Measurements from ENCODE around the gene RPL34. TPM values are rescaled to one million over a fixed set of nuclear protein-coding genes. Genes with fewer than 3 reads are reported as not detected.

Gene RPL34
- total and polyA plus RNA-seq, 12 donors = 612 to 3,397 (median 687) TPM

- Histone ChIP-seq H3K9me3 (no peaks in the 10 kb centered on the region), H3K27ac (no peak overlapping the region), H3K36me3 (no peaks in the 10 kb centered on the region), H3K4me3 (no peak overlapping the region), H3K27me3 (no peaks in the 10 kb centered on the region), H3K4me1 (peaks cover 0 to 13% (median 12%) of the 10 kb centered on the region in 9 donors)
- DNase-seq (no peak), ATAC-seq (no peak)
- 79 to 89% methylated on average over 3 of the region's 3 CpGs for WGBS, 2 donors
- intact Hi-C loops (cut with DNase I) = no loop called here
- TF ChIP-seq CTCF (IDR thresholded peaks at IDR 0.05) = no peak
These were observed 26.3 kb downstream of the RPL34 start for GRCh38 chr4:108646706-108647105.

- intact Hi-C loops (cut with DNase I) = loop anchor here in 3 of 10 donors (1.0 to 10.0 kb wide), 3 partner anchors 29 to 1325 kb away; partner anchors contain the start of gene RPL34 (in 2 of the 3)
- DNase-seq (no peak), ATAC-seq (peak in 2 of 8 donors; percentile 1 to 5)
- H3K36me3 ChIP-seq = no peaks in the 10 kb centered on the region
- peak overlapping the region in 6 of 10 donors; percentile 84 to 93 (median 88) for H3K27ac ChIP-seq
- H3K4me3 ChIP-seq = peak overlapping the region in 9 of 10 donors; percentile 67 to 94 (median 80)
- 1 to 2% methylated on average over 6 of the region's 6 CpGs for WGBS, 2 donors
- no peak for TF ChIP-seq CTCF (IDR thresholded peaks at IDR 0.05)
- peaks cover 0 to 31% (median 19%) of the 10 kb centered on the region in 9 donors for H3K4me1 ChIP-seq
- H3K9me3 ChIP-seq = no peaks in the 10 kb centered on the region
- H3K27me3 ChIP-seq = no peaks in the 10 kb centered on the region
These were observed 29.5 kb downstream of the RPL34 start for GRCh38 chr4:108649863-108650211.

GRCh38 chr4:108650212-108651013, 30.0 kb downstream of the RPL34 start, which contains the start of gene OSTC:
Gene OSTC (plus strand): TSS chr4:108650599. CDS start chr4:108650656, 57 bp downstream.
- peak in 5 of 9 donors; percentile 35 to 60 (median 46) for TF ChIP-seq CTCF (IDR thresholded peaks at IDR 0.05)
- H3K4me1 ChIP-seq = peaks cover 0 to 31% (median 19%) of the 10 kb centered on the region in 9 donors
- DNase-seq = peak; percentile 94 to 97
- H3K36me3 ChIP-seq = peaks cover 0 to 2% (median 0%) of the 10 kb centered on the region in 9 donors
- H3K4me3 ChIP-seq = peak within 1 kb of the TSS; percentile 67 to 94 (median 79)
- H3K27me3 ChIP-seq = no peaks in the 10 kb centered on the region
- WGBS, 2 donors = 0% methylated on average over 45 of the region's 45 CpGs
- H3K27ac ChIP-seq = peak within 1 kb of the TSS; percentile 51 to 93 (median 86)
- ATAC-seq = peak; percentile 96 to 99 (median 98)
- intact Hi-C loops (cut with DNase I) = loop anchor here in 3 of 10 donors (1.0 to 10.0 kb wide), 3 partner anchors 30 to 1324 kb away; partner anchors contain the start of gene RPL34 (in 2 of the 3)
- H3K9me3 ChIP-seq = no peaks in the 10 kb centered on the region

- no peaks in the 10 kb centered on the region for H3K27me3 ChIP-seq
- peak overlapping the region in 9 of 10 donors; percentile 69 to 93 (median 87) for H3K27ac ChIP-seq
- no peaks in the 10 kb centered on the region for H3K9me3 ChIP-seq
- no peak for DNase-seq
- H3K36me3 ChIP-seq = peaks cover 0 to 10% (median 0%) of the 10 kb centered on the region in 9 donors
- intact Hi-C loops (cut with DNase I) = loop anchor here in 2 of 10 donors (2.0 to 10.0 kb wide), 2 partner anchors 30 to 1324 kb away; partner anchors contain the start of gene RPL34 (in 1 of the 2)
- peaks cover 0 to 31% (median 19%) of the 10 kb centered on the region in 9 donors for H3K4me1 ChIP-seq
- peak in 3 of 8 donors; percentile 11 to 25 (median 18) for ATAC-seq
- TF ChIP-seq CTCF (IDR thresholded peaks at IDR 0.05) = no peak
- H3K4me3 ChIP-seq = peak overlapping the region; percentile 67 to 94 (median 79)
- WGBS, 2 donors = 5 to 8% methylated on average over 9 of the region's 9 CpGs
These were observed 30.8 kb downstream of the RPL34 start for GRCh38 chr4:108651014-108651791.

All from heart right ventricle (tissue), 16 donors.